Neural cell (in vitro differentiated cells): ENCODE measurements around the gene TPMT. TPM values are rescaled to one million over a fixed set of nuclear protein-coding genes. Genes with fewer than 3 reads are reported as not detected.

Source experiments
- H2AFZ ChIP-seq: fragments of 200-600, 300-800 bp; sonication (generic), shearing (Covaris generic); 2 replicates; pipeline ENCODE4 v1.6.0; 2014; ENCODE audit warnings: low read depth, mild to moderate bottlenecking, antibody characterized with exemption, low read length, moderate library complexity
- H3F3A ChIP-seq: fragments of 200-600 bp; shearing (Covaris generic); 2 replicates; pipeline ENCODE4 v1.6.1; 2016; ENCODE audit warnings: mild to moderate bottlenecking, moderate library complexity, mixed read lengths, antibody characterized with exemption, low read length; ENCODE audit not compliant: insufficient read depth, poor library complexity, severe bottlenecking
- H3K27ac ChIP-seq: fragments of 200-600, 300-800 bp; sonication (generic), shearing (Covaris generic); 2 replicates; pipeline ENCODE4 v1.5.1; 2014; ENCODE audit warnings: mild to moderate bottlenecking, low read length, moderate library complexity
- H3K27me3 ChIP-seq: fragments of 300-800, 200-600 bp; sonication (generic), shearing (Covaris generic); 2 replicates; pipeline ENCODE4 v1.6.0; 2014; ENCODE audit warnings: mild to moderate bottlenecking, low read depth, low read length, moderate library complexity; ENCODE audit not compliant: insufficient read depth
- H3K36me3 ChIP-seq: fragments of 300-800, 200-600 bp; sonication (generic), shearing (Covaris generic); 2 replicates; pipeline ENCODE4 v1.5.1; 2014; ENCODE audit warnings: mild to moderate bottlenecking, antibody characterized with exemption, low read length, moderate library complexity; ENCODE audit not compliant: insufficient read depth
- H3K4me2 ChIP-seq: fragments of 300-800, 200-600 bp; sonication (generic), shearing (Covaris generic); 2 replicates; pipeline ENCODE4 v1.6.0; 2014; ENCODE audit warnings: mild to moderate bottlenecking, low read length
- H3K4me3 ChIP-seq: fragments of 300-800, 200-600 bp; sonication (generic), shearing (Covaris generic); 2 replicates; pipeline ENCODE4 v1.5.1; 2014; ENCODE audit warnings: mild to moderate bottlenecking, low read length, moderate library complexity
- H3K79me2 ChIP-seq: fragments of 200-600 bp; shearing (Covaris generic); replicated peaks from 2 replicates; pipeline ENCODE4 v1.6.0; 2014; ENCODE audit warnings: mild to moderate bottlenecking, low read length, moderate library complexity; ENCODE audit not compliant: insufficient read depth
- H3K9ac ChIP-seq: fragments of 300-800, 200-600 bp; sonication (generic), shearing (Covaris generic); 2 replicates; pipeline ENCODE4 v1.6.1; 2016; ENCODE audit warnings: mild to moderate bottlenecking, low read length, mixed read lengths
- H3K9me2 ChIP-seq: fragments of 200-600 bp; shearing (Covaris generic); 2 replicates; pipeline ENCODE4 v1.6.1; 2016; ENCODE audit warnings: mild to moderate bottlenecking, low read length, mixed read lengths; ENCODE audit not compliant: insufficient read depth
- H3K9me3 ChIP-seq: fragments of 200-600, 300-800 bp; sonication (generic), shearing (Covaris generic); 2 replicates; pipeline ENCODE4 v1.6.1; 2016; ENCODE audit warnings: mild to moderate bottlenecking, mixed run types, low read length, moderate library complexity, mixed read lengths
- H4K20me1 ChIP-seq: fragments of 200-600 bp; shearing (Covaris generic); 2 replicates; pipeline ENCODE4 v1.6.1; 2016; ENCODE audit warnings: mild to moderate bottlenecking, mixed run types; ENCODE audit not compliant: insufficient read depth
- CTCF ChIP-seq: fragments of 450-650 bp; IDR thresholded peaks from 2 replicates; pipeline ENCODE4 v1.5.1; 2014; ENCODE audit warnings: antibody characterized with exemption, mild to moderate bottlenecking, moderate library complexity; ENCODE audit not compliant: poor library complexity, severe bottlenecking
- EP300 ChIP-seq: fragments of 450-650 bp; conservative IDR thresholded peaks from 2 replicates; pipeline ENCODE4 v1.6.1; 2014; ENCODE audit warnings: antibody characterized with exemption, mild to moderate bottlenecking, moderate library complexity; ENCODE audit not compliant: poor library complexity, severe bottlenecking
- EZH2 ChIP-seq: fragments of 200-600, 300-800 bp; shearing (Covaris generic), sonication (generic); IDR thresholded peaks from 2 replicates; pipeline ENCODE4 v1.6.1; 2014; ENCODE audit warnings: antibody characterized with exemption, low read length, borderline replicate concordance, mild to moderate bottlenecking; ENCODE audit not compliant: insufficient read depth, poor library complexity, severe bottlenecking
- MXI1 ChIP-seq: fragments of 450-650 bp; conservative IDR thresholded peaks from 2 replicates; pipeline ENCODE4 v1.6.1; 2014; ENCODE audit warnings: antibody characterized with exemption, mild to moderate bottlenecking; ENCODE audit not compliant: poor library complexity, severe bottlenecking
- POLR2AphosphoS5 ChIP-seq: IDR thresholded peaks from 2 replicates; pipeline ENCODE4 v1.6.1; 2012
- RAD21 ChIP-seq: fragments of 450-650 bp; conservative IDR thresholded peaks from 2 replicates; pipeline ENCODE4 v1.6.1; 2014; ENCODE audit warnings: antibody characterized with exemption, mild to moderate bottlenecking, moderate library complexity
- REST ChIP-seq: IDR thresholded peaks from 2 replicates; pipeline ENCODE4 v1.6.1; 2012; ENCODE audit warnings: borderline replicate concordance
- SMC3 ChIP-seq: fragments of 450-650 bp; conservative IDR thresholded peaks from 2 replicates; pipeline ENCODE4 v1.6.1; 2014; ENCODE audit warnings: antibody characterized with exemption, mild to moderate bottlenecking, moderate library complexity; ENCODE audit not compliant: poor library complexity
- TAF1 ChIP-seq: IDR thresholded peaks from 2 replicates; pipeline ENCODE4 v1.6.1; 2012; ENCODE audit warnings: low read depth
- polyA plus RNA-seq: library from polyadenylated mRNA; depleted of rRNA; stranded (reverse); fragments of >200 nt; gene quantifications from 2 replicates; pipeline ENCODE4 v1.2.3, GENCODE V29; 2014

Gene TPMT
- polyA plus RNA-seq, 1 donor from 2014 or later: 5.7 TPM

GRCh38 chr6:18141805-18142590, 12.9 kb downstream of the TPMT start:
- no peaks in the 10 kb centered on the region for H4K20me1 ChIP-seq
- H3K9ac ChIP-seq: no peak overlapping the region
- TF ChIP-seq CTCF (no peak), TAF1 (no peak), EZH2 (no peak), REST (no peak), EP300 (no peak), SMC3 (no peak), RAD21 (no peak), POLR2AphosphoS5 (no peak), MXI1 (no peak)
- H3F3A ChIP-seq: no peaks in the 10 kb centered on the region
- H3K36me3 ChIP-seq: no peaks in the 10 kb centered on the region
- no peak overlapping the region for H3K4me2 ChIP-seq
- no peaks in the 10 kb centered on the region for H3K9me2 ChIP-seq
- H3K27me3 ChIP-seq: no peaks in the 10 kb centered on the region
- H3K27ac ChIP-seq: no peak overlapping the region
- no peaks in the 10 kb centered on the region for H3K79me2 ChIP-seq
- H2AFZ ChIP-seq: no peak overlapping the region
- no peak overlapping the region for H3K4me3 ChIP-seq
- no peaks in the 10 kb centered on the region for H3K9me3 ChIP-seq

GRCh38 chr6:18139935-18140621, 14.8 kb downstream of the TPMT start:
- Histone ChIP-seq H3K36me3 (no peaks in the 10 kb centered on the region), H3K9ac (no peak overlapping the region), H3K79me2 (no peaks in the 10 kb centered on the region), H3K27me3 (no peaks in the 10 kb centered on the region), H2AFZ (no peak overlapping the region), H3K9me2 (no peaks in the 10 kb centered on the region), H3K27ac (no peak overlapping the region), H3K9me3 (no peaks in the 10 kb centered on the region), H3F3A (no peaks in the 10 kb centered on the region), H3K4me3 (no peak overlapping the region), H3K4me2 (no peak overlapping the region), H4K20me1 (no peaks in the 10 kb centered on the region)
- TF ChIP-seq REST (no peak), RAD21 (no peak), TAF1 (no peak), CTCF (no peak), EP300 (no peak), EZH2 (no peak), SMC3 (no peak), MXI1 (no peak), POLR2AphosphoS5 (no peak)
